K562 (cell line): Measurements from ENCODE around the gene MYBL2.

Source experiments
- CTCF ChIP-seq, 3 experiments: IDR thresholded peaks in 2 of 3; conservative IDR thresholded peaks in 1 of 3; 2 replicates each; pipeline ENCODE4 v1.5.1; 2011 to 2012; ENCODE audit warnings: low read length in 3 of 3, mild to moderate bottlenecking in 3 of 3, control low read depth in 2 of 3, improper control_type of control experiment in 1 of 3, inconsistent platforms in 1 of 3, low read depth in 1 of 3, mixed read lengths in 1 of 3, moderate library complexity in 1 of 3; ENCODE audit not compliant: insufficient read depth in 2 of 3
- ELF2 ChIP-seq: fragments of 250-450 bp; sonication (Bioruptor Pico); IDR thresholded peaks from 2 replicates; pipeline ENCODE4 v1.5.0; 2021; ENCODE audit warnings: mild to moderate bottlenecking
- EZH2 ChIP-seq: IDR thresholded peaks from 2 replicates; pipeline ENCODE4 v1.6.1; 2012; ENCODE audit warnings: low read depth, mild to moderate bottlenecking, inconsistent platforms, low read length, borderline replicate concordance
- FOXA1 ChIP-seq: fragments of 450-650 bp; IDR thresholded peaks from 2 replicates; pipeline ENCODE4 v1.6.1; 2016; ENCODE audit warnings: mild to moderate bottlenecking, borderline replicate concordance
- MEIS2 ChIP-seq: fragments of 450-650 bp; IDR thresholded peaks from 2 replicates; pipeline ENCODE4 v1.6.1; 2014; ENCODE audit warnings: mild to moderate bottlenecking; ENCODE audit not compliant: partially characterized antibody

DNA sequence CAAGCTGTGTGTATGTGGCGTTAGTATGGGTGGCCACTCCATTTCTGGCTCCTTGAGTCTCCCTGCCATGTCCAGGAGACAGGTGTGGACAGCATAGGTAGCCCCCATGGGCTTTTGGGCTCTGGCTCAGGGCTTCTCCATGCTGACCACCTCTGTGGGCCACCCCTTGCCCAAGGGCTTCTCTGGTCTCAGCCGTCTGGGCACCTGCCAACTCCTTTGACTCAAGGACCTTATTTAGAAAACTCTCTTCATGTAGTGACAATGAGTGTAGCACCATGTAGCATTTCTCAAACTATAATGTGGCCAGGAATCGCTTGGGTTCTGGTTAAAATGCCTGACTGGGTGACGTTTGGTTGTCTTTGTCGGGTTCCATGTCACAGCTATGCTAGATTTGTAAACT lies 65.0 kb downstream of the MYBL2 start:
- TF ChIP-seq CTCF (IDR thresholded peaks at IDR 0.05 in 2 of 3, conservative IDR thresholded peaks at IDR 0.05 in 1 of 3; ENCODE audit: insufficient read depth in 2 of 3, low read depth in 1 of 3, low read length in 3 of 3): no peak
- no peak for TF ChIP-seq EZH2
- TF ChIP-seq ELF2 (CRISPR knock-in tag): no peak
- TF ChIP-seq MEIS2: no peak
- TF ChIP-seq FOXA1: no peak
